Measurements from ENCODE around the gene CAMKK1.

GRCh38 chr17:3852561-3852960 is 40.3 kb downstream of the CAMKK1 start:
- TF ChIP-seq CTCF (IDR thresholded peaks at IDR 0.05) (no peak), POLR2A (IDR thresholded peaks at IDR 0.05) (no peak), EP300 (IDR thresholded peaks at IDR 0.05) (no peak)

Data from ovary (tissue), 3 donors.